Activated CD8-positive, alpha-beta T cell treated with anti-CD3 and anti-CD28 coated beads, Interleukin-2, amount 10 ng/mL, durations not matched to agents 7 days and 5 days (primary cell): Measurements from ENCODE around the gene PCLO. TPM values are rescaled to one million over a fixed set of nuclear protein-coding genes. Genes with fewer than 3 reads are reported as not detected.

Experiments
- ATAC-seq: fragments of 150-1000 bp; cut with Tn5 transposase; one replicate; pipeline ENCODE4 v1.10.0; 2021; ENCODE audit warnings: moderate library complexity
- CTCF ChIA-PET: fragments of 350-600 bp; sonication (Branson Sonifier 250); formaldehyde crosslinking; loops from one replicate; lab custom pipeline; 2021; ENCODE audit warnings: antibody characterized with exemption; lab: Charles Lee
- POLR2A ChIA-PET: fragments of 350-600 bp; sonication (Branson Sonifier 250); formaldehyde crosslinking; loops from one replicate; lab custom pipeline; 2021; ENCODE audit warnings: antibody characterized with exemption; lab: Charles Lee
- DNase-seq: peaks from one replicate; pipeline ENCODE4 v3.0.0-alpha.2; 2020
- H3K27ac Mint-ChIP-seq: one replicate; pipeline ENCODE4 v1.8.0; 2021; ENCODE audit warnings: mild to moderate bottlenecking, mixed read lengths
- H3K27me3 Mint-ChIP-seq: one replicate; pipeline ENCODE4 v1.8.0; 2021; ENCODE audit warnings: low read depth, mixed read lengths
- H3K36me3 Mint-ChIP-seq: one replicate; pipeline ENCODE4 v1.8.0; 2021; ENCODE audit warnings: low read depth, mixed read lengths
- H3K4me1 Mint-ChIP-seq: one replicate; pipeline ENCODE4 v1.8.0; 2021; ENCODE audit warnings: low read depth, mixed read lengths
- H3K4me3 Mint-ChIP-seq: one replicate; pipeline ENCODE4 v1.8.0; 2021; ENCODE audit warnings: mild to moderate bottlenecking, mixed read lengths
- H3K9me3 Mint-ChIP-seq: one replicate; pipeline ENCODE4 v1.8.0; 2022; ENCODE audit warnings: mixed read lengths; ENCODE audit not compliant: insufficient read depth
- total RNA-seq, 2 experiments: library from RNA; stranded (reverse); gene quantifications; one replicate each; pipeline ENCODE4 v1.2.3, GENCODE V29; 2021

The PCLO gene
- total RNA-seq, 2 experiments from 2014 or later, result not detected

DNA sequence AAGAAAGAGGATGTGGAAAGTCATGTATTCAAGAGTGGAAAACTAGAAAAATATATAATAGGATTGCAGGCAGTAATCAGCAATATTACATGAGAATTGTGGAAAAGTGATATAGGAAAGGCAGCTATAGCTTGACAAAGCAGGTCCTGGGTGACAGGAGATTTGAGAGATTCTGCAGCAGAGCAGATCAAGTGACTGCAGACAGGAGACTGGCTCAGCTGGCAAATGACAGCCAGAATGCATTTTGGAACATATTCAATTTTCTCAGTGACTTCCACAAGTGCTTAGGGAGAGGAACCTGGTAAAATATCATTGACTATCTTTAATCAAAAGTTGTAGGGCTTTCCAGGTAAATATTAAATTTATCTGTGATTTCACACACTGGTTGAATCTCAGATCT, 458.6 kb downstream of the PCLO start:
- ATAC-seq, result no peak
- H3K27ac Mint-ChIP-seq, result no peak overlapping the region
- H3K4me1 Mint-ChIP-seq, result no peaks in the 10 kb centered on the region
- DNase-seq, result no peak
- ChIA-PET POLR2A (no interaction called here), CTCF (no interaction called here)
- H3K9me3 Mint-ChIP-seq, result no peaks in the 10 kb centered on the region
- no peak overlapping the region for H3K4me3 Mint-ChIP-seq
- no peaks in the 10 kb centered on the region for H3K36me3 Mint-ChIP-seq
- peaks cover 3% of the 10 kb centered on the region for H3K27me3 Mint-ChIP-seq
